Measurements from ENCODE around the gene POLR1D. TPM values are rescaled to one million over a fixed set of nuclear protein-coding genes. Genes with fewer than 3 reads are reported as not detected.

The POLR1D gene
- total RNA-seq, 1 donor from 2014 or later, result 153 TPM

DNA sequence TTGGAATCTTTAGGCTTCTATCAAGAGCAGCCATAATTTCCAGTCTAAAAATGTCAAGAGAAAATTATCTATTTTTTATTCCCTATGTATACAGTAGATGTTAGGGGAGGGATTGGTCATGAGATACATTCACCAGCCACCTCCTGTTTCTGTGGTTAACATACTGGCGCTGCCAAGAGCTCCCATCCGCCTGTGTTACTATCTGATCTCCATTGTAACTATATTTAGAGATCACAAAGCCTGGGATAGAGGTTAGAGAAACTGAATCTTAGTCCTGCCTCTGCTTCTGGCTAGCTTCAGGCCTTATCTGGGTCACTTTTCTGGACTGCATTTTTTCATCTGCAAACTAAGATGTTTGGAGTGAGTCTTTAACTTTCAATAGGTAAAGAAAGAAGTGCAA is 46.3 kb downstream of the POLR1D start:
- H3K9me3 Mint-ChIP-seq (ENCODE audit: low read depth), result no peaks in the 10 kb centered on the region
- H3K4me3 Mint-ChIP-seq (ENCODE audit: low read depth), result no peak overlapping the region
- no peak for DNase-seq (ENCODE audit: low spot score, unreplicated experiment)
- H3K27me3 Mint-ChIP-seq, result peaks cover 3% of the 10 kb centered on the region
- TF ChIP-seq, protein P1, sequence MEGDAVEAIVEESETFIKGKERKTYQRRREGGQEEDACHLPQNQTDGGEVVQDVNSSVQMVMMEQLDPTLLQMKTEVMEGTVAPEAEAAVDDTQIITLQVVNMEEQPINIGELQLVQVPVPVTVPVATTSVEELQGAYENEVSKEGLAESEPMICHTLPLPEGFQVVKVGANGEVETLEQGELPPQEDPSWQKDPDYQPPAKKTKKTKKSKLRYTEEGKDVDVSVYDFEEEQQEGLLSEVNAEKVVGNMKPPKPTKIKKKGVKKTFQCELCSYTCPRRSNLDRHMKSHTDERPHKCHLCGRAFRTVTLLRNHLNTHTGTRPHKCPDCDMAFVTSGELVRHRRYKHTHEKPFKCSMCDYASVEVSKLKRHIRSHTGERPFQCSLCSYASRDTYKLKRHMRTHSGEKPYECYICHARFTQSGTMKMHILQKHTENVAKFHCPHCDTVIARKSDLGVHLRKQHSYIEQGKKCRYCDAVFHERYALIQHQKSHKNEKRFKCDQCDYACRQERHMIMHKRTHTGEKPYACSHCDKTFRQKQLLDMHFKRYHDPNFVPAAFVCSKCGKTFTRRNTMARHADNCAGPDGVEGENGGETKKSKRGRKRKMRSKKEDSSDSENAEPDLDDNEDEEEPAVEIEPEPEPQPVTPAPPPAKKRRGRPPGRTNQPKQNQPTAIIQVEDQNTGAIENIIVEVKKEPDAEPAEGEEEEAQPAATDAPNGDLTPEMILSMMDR (IDR thresholded peaks at IDR 0.05; ENCODE audit: unreplicated experiment), result no peak
- H3K36me3 Mint-ChIP-seq (ENCODE audit: insufficient read depth), result peaks cover 5% of the 10 kb centered on the region
- no peak overlapping the region for H3K27ac Mint-ChIP-seq
- H3K4me1 Mint-ChIP-seq (ENCODE audit: low read depth), result no peaks in the 10 kb centered on the region

DNA sequence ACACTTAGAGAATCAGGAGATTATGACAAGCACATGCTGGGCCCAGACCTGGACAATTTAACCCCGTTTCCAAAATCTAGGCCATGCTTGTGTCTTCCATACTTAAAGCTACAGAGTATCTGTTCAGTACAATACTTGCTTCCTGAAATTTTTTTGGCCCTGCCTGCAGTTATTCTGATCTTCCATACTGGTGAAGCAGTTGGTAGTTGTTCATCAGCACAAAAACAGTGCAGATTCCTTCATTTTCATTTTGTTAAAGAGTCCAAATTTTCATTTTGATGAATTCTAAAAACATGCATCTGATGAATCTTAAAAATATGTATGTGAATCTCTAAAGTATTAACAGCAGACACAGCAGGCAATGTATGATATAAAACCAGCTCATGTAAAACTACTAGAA is 49.2 kb downstream of the POLR1D start:
- Mint-ChIP-seq H3K27ac (no peak overlapping the region), H3K27me3 (peaks cover 6% of the 10 kb centered on the region), H3K36me3 (ENCODE audit: insufficient read depth) (peaks cover 3% of the 10 kb centered on the region), H3K4me3 (ENCODE audit: low read depth) (no peak overlapping the region), H3K4me1 (ENCODE audit: low read depth) (no peaks in the 10 kb centered on the region), H3K9me3 (ENCODE audit: low read depth) (no peaks in the 10 kb centered on the region)
- TF ChIP-seq, protein P1 (IDR thresholded peaks at IDR 0.05; ENCODE audit: unreplicated experiment), result no peak
- DNase-seq (ENCODE audit: low spot score, unreplicated experiment), result no peak

DNA sequence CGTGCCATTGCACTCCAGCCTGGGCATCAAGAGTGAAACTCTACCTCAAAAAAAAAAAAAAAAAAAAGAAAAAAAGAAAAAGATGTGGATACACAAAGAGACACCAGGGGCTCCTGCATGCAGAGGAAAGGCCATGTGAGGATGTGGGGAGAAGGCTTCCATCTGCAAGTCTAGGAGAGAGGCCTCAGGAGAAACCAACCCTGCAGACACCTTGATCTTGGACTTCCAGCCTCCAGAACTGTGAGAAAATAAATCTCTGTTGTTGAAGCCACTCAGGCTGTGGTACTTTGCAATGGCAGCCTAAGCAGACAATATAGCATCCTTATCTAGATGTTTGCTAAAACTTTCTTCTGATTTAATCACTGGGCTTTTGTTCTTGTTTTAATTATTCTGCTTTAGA is 50.3 kb downstream of the POLR1D start:
- no peak overlapping the region for H3K27ac Mint-ChIP-seq
- peaks cover 6% of the 10 kb centered on the region for H3K27me3 Mint-ChIP-seq
- H3K9me3 Mint-ChIP-seq (ENCODE audit: low read depth), result no peaks in the 10 kb centered on the region
- no peak for DNase-seq (ENCODE audit: low spot score, unreplicated experiment)
- H3K4me1 Mint-ChIP-seq (ENCODE audit: low read depth), result no peaks in the 10 kb centered on the region
- TF ChIP-seq, protein P1 (IDR thresholded peaks at IDR 0.05; ENCODE audit: unreplicated experiment), result no peak
- no peak overlapping the region for H3K4me3 Mint-ChIP-seq (ENCODE audit: low read depth)
- peaks cover under 1% of the 10 kb centered on the region for H3K36me3 Mint-ChIP-seq (ENCODE audit: insufficient read depth)

Other genes starting within 250 kb of the POLR1D start
- 75.9 and 81.2 TPM in 2 replicates for gene GTF3A, start 197.3 kb upstream of the POLR1D start, total RNA-seq
- gene MTIF3, start 171.3 kb upstream of the POLR1D start, total RNA-seq, result 50.6 and 54.4 TPM in 2 replicates
- 32.7 and 33.7 TPM in 2 replicates for gene LNX2, start 1.4 kb upstream of the POLR1D start, total RNA-seq
- gene GSX1, start 170.6 kb downstream of the POLR1D start, total RNA-seq, result not detected in 2 replicates